GM12865 (cell line): Measurements from ENCODE around the gene WDR19.
A peak's percentile ranks its signal among the peaks of the same experiment; 100 is the strongest.

ENCODE experiments used
- DNase-seq: peaks from one replicate; pipeline ENCODE4 v3.0.0; 2010; ENCODE audit warnings: low read depth
- H3K4me3 ChIP-seq: 2 replicates; pipeline ENCODE4 v1.5.1; 2011; ENCODE audit warnings: mild to moderate bottlenecking, low read depth, low read length, control low read depth
- TF ChIP-seq, protein P1 (sequence below): IDR thresholded peaks from 2 replicates; pipeline ENCODE4 v1.5.1; 2011; ENCODE audit warnings: low read length, control low read depth, low read depth, inconsistent platforms; ENCODE audit not compliant: insufficient read depth; ENCODE audit errors: missing control alignments

WDR19 gene

GRCh38 chr4:39181520-39181904, 817 bp upstream of the WDR19 start:
- TF ChIP-seq, protein P1, sequence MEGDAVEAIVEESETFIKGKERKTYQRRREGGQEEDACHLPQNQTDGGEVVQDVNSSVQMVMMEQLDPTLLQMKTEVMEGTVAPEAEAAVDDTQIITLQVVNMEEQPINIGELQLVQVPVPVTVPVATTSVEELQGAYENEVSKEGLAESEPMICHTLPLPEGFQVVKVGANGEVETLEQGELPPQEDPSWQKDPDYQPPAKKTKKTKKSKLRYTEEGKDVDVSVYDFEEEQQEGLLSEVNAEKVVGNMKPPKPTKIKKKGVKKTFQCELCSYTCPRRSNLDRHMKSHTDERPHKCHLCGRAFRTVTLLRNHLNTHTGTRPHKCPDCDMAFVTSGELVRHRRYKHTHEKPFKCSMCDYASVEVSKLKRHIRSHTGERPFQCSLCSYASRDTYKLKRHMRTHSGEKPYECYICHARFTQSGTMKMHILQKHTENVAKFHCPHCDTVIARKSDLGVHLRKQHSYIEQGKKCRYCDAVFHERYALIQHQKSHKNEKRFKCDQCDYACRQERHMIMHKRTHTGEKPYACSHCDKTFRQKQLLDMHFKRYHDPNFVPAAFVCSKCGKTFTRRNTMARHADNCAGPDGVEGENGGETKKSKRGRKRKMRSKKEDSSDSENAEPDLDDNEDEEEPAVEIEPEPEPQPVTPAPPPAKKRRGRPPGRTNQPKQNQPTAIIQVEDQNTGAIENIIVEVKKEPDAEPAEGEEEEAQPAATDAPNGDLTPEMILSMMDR, result no peak
- DNase-seq, result peak; percentile 10
- peak overlapping the region; percentile 54 for H3K4me3 ChIP-seq

DNA sequence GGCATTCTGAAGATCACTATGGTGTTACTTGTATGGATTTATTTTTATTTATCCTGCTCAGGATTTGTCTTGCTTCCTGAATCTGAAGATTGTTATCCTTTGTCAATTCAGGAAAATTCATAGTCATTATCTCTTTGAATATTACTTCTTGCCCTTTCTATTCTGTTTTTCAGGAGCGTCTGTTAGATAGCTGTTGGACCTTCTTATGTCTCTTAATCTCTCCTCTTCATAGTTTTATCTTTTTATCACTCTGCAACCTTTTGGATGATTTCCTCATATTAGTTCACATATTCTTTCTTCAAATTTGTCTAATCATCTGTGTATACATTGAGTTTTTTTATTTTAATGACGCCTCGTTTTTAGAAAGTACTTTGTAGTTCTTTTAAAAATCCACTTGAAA, 19.6 kb downstream of the WDR19 start:
- no peak for DNase-seq
- no peak overlapping the region for H3K4me3 ChIP-seq
- TF ChIP-seq, protein P1, result no peak

- no peak for DNase-seq
- H3K4me3 ChIP-seq, result no peak overlapping the region
- TF ChIP-seq, protein P1, result no peak
Measured at GRCh38 chr4:39204543-39204942, 22.2 kb downstream of the WDR19 start.

- TF ChIP-seq, protein P1, result no peak
- no peak overlapping the region for H3K4me3 ChIP-seq
- DNase-seq, result no peak
Measured at GRCh38 chr4:39205000-39205399, 22.7 kb downstream of the WDR19 start.

DNA sequence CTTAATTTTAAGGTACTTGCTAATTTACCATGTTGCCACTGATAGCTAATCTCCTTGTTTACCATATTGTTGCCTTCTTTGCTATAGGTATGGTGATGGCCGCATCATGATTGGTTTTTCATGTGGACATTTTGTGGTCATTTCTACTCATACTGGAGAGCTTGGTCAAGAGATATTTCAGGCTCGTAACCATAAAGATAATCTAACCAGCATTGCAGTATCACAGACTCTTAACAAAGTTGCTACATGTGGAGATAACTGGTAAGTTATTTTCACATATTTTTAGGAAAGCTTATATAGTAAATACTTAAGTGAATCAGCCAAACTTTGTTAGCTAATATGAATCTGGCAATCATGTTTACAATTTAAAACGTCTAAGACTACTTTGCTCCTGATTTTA, 23.1 kb downstream of the WDR19 start:
- TF ChIP-seq, protein P1, result no peak
- no peak overlapping the region for H3K4me3 ChIP-seq
- DNase-seq, result no peak

GRCh38 chr4:39227906-39228305, 45.6 kb downstream of the WDR19 start:
- no peak for DNase-seq
- H3K4me3 ChIP-seq, result no peak overlapping the region
- TF ChIP-seq, protein P1, result no peak

- TF ChIP-seq, protein P1, result no peak
- DNase-seq, result no peak
- no peak overlapping the region for H3K4me3 ChIP-seq
Measured at GRCh38 chr4:39228377-39228776, 46.0 kb downstream of the WDR19 start.
